SU-DHL-6 (cell line): ENCODE data around the gene IL20RB.

Experiments used
- EZH2phosphoT487 ChIP-seq: fragments of 200-600 bp; sonication (generic), shearing (Covaris generic); conservative IDR thresholded peaks from 2 replicates; pipeline ENCODE4 v1.6.1; 2018; ENCODE audit warnings: mild to moderate bottlenecking, antibody characterized with exemption, low read length, moderate library complexity, mixed read lengths
- TF ChIP-seq, protein P1 (sequence below): fragments of 200-600 bp; sonication (generic); IDR thresholded peaks from one replicate; pipeline ENCODE4 v1.5.1; 2017; ENCODE audit warnings: antibody characterized with exemption, mild to moderate bottlenecking, low read length, moderate library complexity; ENCODE audit not compliant: insufficient read depth, poor library complexity, severe bottlenecking

DNA sequence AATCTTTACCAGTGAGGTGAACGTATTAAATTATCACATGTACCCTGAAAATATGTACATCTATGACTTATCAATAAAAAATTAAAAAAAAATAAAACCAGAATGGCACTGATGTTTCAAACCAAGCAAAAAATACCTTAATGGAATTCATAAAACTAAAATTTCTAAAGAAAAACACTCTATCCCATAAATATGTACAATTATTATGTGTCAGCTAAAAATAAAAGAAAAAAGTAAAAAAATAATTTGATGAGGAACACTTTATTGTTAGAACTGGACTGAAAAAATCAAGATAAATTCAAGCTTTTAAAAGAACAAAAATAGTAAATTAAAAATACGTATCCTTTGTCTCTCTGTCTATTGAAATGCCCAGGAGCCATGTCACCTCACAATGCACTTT, 63.1 kb downstream of the IL20RB start:
- TF ChIP-seq, protein P1, sequence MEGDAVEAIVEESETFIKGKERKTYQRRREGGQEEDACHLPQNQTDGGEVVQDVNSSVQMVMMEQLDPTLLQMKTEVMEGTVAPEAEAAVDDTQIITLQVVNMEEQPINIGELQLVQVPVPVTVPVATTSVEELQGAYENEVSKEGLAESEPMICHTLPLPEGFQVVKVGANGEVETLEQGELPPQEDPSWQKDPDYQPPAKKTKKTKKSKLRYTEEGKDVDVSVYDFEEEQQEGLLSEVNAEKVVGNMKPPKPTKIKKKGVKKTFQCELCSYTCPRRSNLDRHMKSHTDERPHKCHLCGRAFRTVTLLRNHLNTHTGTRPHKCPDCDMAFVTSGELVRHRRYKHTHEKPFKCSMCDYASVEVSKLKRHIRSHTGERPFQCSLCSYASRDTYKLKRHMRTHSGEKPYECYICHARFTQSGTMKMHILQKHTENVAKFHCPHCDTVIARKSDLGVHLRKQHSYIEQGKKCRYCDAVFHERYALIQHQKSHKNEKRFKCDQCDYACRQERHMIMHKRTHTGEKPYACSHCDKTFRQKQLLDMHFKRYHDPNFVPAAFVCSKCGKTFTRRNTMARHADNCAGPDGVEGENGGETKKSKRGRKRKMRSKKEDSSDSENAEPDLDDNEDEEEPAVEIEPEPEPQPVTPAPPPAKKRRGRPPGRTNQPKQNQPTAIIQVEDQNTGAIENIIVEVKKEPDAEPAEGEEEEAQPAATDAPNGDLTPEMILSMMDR: no peak
- no peak for TF ChIP-seq EZH2phosphoT487
